NOMO-1 treated with dmso at 0.1 percent for 144 hours (cell line): Measurements from ENCODE around the gene TFB1M.
A peak's percentile ranks its signal among the peaks of the same experiment; 100 is the strongest.
"Not testable (repeated sequence)": the region's sequence is repeated elsewhere in the genome, so short reads cannot be mapped to it uniquely, and the experiment has no call there.

Experiments
- DNase-seq: peaks from one replicate; lab custom pipeline; 2025; ENCODE audit not compliant: unreplicated experiment; lab: John Stamatoyannopoulos, UW

The TFB1M gene

DNA sequence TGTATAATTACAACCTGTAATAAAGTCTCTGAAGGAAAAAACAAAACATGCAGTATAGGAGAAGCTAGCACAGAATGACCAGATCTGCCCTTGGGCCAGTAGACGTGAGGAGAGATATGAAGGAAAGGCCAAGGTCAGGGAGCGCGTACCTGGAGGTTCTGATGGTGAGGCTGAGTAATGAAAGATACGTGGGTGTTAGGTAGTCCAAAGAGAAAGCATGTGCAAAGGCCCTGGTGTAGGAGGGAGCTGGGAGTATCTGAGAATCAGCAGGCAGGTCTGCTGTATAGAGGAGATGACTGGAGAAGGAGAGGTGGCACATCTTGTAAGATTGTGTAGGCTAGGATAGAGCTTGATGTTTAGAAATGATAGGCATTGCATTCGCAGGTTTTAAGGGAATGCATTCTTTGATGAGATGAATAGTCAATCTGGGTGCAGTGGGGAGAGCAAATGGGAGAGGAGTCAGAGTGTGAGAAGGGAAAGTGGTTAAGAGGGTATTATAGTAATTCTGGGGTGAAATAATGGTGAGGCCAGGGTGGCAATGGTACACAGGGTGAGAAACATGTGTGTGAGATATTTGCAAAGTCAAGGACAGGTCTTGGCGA lies 15.9 kb upstream of the TFB1M start:
- DNase-seq: no peak

DNA sequence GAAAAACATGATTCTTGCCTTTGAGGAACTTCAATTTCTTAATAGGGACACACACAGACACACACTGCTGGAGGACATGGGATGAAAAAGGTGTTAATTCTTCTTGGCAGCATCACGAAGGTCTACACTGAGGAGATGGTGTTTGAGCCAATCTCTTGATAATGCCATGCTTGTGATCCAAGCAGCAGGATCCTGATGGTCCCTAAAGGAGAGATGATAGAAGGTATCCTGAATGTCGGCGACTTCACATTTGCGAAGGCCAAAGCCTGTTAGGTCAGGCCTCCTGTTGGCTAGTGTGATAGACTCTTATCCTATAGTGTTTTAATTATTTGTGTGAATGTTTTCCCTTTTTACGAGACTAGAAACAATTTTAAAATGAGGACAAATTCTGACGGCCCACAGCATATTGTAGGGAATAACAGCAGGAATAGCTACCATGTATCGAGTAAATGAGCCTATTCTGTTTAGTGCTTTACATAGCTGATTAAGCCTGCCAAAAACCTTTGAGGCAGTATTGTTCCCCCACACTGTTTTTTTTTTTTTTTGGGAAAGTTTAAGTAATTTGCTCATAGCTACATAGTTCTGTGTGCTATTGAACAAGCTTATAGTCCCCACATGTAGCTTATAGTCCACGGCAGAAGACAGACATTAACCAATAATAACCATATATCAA lies 15.3 kb upstream of the TFB1M start:
- no peak for DNase-seq

DNA sequence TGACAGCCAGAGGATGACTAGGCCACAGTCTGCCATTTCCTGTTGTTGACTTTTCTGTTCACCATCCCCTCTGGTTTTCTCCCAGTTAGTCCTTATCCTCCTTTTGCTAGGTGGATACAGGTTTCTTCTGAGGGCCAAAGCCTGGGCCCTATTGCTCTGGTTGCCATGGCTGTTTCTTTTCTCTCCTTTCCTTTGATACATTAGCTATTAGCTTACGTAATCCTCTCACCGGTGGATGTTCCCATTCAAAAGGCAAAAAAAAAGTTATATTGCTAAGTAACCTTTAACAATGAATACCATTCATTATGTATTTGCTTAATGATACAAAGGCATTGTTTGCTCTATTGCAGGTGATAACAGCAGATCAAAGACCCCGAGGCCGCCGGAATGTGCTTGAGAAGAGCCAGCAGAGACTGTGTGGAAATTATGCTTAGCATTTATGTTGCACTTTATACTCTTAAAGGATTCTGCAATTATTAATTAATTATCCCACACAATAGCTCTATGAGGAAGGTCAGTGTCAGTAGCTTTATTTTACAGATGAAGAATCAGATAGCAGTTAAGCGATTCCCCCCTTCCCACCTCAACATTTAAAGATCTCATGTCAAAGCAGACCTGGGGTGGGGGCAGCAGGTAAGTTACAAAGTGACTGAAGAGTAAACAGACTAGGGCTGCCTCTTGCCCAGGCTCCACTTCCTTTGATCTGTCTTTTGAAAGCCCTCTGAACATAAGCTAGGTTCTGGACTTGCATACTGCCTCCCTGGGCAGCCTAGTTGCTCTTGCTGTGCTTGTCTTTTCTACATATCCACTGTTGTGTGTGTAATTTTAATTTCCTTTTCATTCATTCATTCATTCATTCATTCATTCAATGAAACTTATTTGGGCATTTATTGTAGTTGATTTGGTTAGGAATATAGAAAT lies 14.5 kb upstream of the TFB1M start:
- no peak for DNase-seq

DNA sequence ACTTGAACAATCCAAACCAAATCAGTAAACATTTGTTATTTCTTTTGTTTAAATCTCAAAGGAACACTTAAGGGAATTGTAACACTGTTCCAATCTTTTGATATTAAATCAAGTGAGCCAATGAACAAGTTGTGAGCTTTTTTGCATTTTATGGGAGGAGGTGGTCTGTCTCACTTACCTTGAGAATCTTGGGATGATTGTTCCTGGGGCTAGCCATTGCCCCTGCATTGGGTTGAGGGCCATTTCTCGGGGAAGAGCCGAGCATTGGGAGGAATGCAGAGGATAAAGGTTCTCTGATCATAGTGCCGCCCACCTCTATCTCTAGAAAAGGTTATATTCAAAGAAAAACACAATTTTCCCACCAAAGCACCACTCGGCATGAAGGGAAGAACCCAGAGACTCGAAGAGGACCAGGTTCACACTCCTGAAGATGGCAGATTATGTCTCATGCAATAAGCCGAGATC lies 13.8 kb upstream of the TFB1M start:
- no peak for DNase-seq

DNA sequence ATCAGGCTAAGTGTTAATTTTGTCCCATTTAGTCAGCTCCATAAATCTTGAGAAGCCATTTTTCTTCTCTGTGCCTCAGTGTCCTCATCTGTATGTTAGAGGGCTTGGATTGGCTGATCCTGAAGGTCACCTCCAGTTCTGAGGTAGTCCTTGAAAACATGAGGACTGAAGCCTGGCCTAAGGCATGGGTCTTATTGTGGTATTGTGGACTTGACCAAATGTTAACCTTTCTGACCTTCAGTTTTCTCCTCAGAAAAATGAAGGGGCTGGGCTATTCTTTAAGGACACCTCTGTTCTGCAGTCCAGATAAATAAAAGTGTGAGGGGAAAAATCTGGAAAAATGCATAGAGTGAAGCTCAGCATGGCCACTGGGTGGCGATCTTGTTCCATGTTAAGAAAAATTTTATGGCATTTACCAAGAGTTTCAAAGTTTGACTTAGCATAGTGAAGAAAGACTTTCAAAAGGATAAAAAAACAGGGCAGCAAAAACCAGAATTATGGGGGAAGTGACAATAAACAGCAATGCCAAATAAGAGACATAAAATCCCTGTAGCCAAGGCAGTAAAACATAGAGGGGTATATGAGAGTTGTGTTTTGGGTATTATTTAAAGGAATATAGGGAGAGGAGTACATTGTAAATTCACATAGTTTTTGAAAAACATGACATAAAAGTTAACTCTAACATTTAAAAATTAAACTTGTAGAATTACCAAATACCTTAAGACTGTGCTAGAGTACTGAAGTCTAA lies 13.2 kb upstream of the TFB1M start:
- peak; percentile 35 for DNase-seq

DNA sequence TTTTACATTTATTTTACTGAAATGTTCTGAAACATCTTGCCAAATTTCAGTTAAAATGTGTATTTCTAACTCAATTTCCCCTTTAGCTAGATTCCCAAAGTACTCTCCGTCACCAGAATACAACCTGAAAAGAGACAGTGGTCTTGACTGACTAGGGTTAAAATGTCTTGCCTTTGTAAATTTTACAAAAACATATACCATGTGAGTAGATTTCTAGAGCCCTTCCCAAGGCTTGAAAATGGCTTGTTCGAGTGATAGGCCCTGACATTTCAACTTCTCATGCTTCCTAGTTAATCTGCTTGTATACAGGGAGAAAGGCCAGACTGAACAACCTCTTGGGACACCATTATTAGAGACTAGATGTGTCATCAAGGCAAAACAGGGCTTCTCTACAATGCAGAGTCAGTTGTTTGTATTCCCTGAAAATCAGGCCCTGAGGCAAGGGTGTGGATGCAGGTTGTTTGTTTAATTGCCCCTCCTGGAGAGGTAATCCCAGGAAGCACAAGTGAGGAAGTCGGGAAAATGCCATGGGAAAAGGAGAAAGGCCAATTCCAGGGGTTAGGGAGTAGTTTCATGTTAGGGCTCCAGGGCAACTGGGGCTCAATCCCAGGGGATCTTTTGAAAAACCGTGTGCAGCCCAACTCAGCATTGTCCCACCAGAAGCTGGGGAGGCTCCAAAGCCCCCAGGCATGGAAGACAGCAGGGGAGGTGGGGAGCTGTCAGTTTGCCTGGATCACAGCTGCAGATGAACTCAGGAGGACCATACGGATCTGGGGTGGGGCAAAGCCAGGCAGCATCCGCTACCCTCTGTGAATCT lies 11.6 kb upstream of the TFB1M start:
- DNase-seq: no peak

DNA sequence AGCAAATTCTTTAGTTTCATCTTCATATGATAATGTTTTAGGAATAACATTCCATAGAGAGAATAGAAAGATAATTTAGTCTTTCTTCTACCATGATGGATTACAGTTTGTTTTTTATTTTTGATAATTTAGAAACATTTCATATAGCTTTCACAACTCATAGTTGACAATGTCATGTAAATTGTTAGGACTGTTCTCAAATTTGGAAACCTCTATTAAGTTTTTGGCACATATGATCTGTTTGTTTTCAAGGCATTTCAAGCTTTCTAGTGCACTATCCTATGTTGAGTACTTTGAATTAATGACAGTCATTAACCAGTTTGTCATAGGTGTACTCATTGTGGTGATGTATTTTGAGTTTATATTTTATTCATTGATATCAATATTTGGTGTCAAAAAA lies 10.7 kb upstream of the TFB1M start:
- no peak for DNase-seq

DNA sequence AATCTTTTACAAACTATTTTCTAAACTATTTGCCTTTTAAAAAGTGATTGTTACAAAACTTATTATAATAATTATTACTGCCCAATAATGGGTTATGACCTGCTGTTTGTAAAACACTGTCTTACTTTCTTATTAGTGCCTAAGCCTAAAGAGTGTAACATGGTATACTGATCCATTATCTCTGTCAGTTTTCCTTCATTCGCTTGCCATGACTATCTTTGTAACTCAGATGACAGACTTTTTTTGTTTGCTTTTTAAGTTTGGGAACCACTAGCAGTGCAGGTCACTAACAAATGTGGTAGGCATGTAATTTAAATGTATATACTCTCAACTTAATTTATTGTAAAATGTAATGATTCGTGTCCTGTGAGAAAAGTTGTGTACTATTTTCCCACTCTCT lies 9.9 kb upstream of the TFB1M start:
- DNase-seq: no peak

DNA sequence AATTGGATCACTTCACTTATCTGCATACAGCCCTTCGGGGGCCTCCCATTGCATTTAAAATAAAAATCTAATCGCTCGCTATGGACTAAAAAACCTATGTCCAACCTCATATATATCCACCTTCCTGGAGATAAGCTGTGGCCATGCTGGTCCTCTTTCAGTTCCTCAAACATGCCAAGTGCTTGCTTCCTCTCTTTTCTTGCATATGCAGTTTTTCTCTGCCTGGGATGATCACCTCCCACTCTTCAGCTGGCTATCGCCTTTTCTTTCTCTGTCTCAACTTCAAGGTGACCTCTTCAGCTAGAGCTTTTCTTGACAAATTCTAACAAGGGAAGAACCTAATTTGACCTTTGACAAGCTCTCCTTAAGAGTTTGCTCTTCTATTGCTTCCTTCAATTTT lies 5.6 kb upstream of the TFB1M start:
- DNase-seq: peak; percentile 72

DNA sequence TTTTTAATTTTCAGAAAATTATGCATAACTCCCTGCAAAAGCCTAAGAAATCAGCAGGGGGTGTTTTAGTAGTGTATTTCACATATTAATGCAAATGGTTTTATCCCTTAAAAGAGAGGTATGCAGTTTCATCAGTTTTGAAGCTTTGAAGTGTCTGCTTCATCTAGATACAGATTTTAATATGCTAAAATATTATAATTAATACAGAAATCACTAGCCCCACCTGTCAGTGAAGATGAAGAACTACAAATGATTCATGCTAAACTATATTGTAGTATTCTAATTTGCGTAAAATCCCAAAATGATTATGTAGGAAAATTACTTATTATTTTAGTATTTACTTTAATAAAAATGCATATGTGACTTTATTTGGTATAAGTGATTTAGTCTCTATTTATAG lies 2.9 kb upstream of the TFB1M start:
- DNase-seq: no peak

DNA sequence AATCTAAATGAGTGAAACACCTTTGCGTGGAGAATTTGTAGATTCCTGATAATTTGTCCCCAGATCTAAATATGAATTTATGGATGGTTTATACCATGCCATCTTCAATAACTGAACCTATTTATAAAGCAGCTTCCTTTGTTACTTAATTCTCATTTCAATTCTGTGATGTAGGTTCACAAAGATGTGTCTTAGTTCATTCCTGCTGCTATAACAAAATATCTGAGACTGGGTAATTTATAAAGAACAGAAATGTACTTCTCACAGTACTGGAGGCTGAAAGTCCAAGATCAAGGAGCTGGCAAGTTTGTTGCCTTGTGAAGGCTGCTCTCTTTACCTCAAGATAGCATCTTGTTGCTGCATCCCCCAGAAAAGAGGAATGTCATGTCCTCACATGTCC lies 2.1 kb upstream of the TFB1M start:
- no peak for DNase-seq

DNA sequence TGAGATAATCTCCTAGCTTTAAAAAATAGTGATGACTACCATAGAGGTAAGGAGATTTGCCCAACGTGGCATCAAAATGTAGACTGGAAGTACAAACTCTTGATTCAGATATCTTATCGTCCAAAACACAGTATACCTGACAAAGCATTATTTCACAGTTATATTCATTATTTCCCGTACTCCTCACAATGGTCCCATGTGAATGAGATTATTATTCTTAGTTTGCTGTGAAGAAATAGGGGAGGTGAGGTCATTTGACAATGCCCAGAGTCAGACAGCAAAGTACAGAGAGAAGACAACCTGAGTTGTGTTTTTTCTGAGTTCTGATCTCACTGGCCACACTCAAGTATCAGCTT lies 1.2 kb upstream of the TFB1M start:
- no peak for DNase-seq

DNA sequence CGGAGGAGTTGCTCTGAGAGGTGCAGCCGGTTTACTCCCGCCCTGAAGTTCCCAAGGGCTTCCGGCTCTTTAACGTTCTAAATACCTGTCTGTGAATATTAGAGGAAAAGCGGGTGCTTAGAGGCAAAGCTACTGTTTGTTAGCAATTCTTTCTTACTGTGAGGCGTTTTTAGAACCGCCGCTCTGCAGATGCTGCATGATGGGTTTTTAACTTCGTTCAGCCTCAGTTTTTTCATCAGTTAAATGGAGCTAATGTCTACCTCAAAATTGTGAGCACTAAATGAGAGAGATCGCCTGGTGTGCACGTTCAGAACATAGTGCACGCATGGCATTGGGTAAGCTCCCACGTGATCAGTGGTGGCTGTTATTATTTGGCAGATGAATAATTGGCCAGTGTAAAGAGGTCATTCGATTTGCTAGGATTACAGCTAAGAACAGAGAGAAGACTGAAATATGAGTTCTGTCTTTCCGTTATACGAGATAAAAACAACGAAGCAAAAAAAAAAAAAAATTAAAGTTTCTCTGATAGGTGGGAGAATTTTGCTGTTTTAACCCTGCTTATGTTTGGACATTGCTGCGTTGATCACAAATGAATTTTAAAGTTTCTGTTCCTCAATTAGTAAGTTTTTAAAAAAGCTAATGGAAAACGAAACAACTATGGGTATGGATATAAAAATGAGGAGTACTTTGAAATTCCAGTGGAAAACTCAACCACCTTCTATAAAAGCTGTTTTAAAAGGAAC lies 660 bp upstream of the TFB1M start:
- peak; percentile 84 for DNase-seq

DNA sequence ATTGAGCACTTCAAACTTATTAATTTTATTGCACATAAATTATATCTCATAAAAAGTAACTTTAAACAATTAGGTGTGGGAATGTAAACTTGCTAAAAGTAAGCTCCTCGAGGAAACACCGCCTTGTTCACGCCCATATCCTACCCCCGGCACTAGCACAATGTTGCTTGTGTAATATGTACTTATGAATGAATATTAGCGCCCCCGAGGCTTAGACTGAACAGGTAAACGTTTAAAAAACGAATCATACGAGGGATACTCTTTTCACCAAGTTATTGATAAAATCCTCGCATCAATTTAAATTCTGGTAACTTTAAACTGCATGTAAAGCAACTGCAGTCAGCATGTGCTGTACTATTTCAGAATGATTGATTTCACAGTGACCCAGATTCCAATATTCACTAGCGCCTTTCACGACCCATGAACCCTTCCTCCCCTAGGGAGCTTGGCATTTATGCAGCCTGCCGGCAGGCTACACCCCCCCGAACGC lies 637 bp downstream of the TFB1M start:
- DNase-seq: no peak

DNA sequence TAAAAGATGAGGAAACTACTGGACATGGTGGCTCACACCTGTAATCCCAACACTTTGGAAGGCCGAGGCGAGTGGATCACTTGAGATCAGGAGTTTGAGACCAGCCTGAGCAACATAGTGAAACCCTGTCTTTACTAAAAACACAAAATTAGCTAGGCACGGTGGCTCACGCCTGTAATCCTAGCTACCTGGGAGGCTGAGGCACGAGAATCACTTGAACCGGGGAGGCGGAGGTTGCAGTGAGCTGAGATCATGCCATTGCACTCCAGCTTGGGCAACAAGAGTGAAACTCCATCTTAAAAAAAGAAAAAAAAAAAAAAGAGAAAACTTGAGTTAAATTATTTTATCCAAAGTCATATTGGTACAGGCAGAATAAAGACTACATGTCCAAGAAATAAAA lies 1.3 kb downstream of the TFB1M start:
- DNase-seq: not testable (repeated sequence)

DNA sequence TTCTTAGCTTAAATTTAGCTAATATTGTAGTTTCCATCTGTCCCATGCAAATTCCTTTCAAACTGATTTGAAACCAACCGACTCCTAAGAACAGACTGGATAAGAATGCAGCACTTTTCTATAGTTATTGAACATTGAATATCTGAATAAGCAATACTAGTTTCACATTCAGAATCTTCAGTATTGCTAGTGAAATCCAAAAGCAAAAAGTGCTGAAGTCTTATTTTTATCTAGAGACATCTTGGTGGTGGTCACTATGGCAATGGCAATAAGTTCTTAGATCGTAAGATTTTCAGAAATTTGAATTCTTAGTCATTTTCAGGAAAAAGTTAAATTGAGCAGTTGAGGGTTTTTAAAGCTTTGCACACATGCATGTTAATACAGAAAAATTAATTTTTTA lies 2.7 kb downstream of the TFB1M start:
- no peak for DNase-seq

DNA sequence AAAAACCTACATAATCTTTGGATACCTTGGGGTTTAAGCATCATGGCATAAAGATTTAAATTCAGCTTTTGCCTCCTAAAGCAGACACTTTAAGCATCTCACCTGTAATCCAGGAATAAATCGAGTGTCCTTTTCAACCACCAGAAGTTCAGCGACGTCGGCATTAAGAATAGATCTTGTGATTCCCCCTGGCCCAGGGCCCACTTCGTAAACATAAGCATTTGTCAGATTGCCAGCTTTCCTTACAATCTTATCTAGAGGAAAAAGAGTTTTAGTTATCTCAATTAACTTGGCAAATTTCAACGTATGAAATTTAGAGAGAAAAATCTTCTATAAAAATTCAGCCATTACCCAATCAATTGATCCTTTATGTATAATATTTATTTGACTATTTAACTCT lies 3.2 kb downstream of the TFB1M start:
- DNase-seq: no peak

DNA sequence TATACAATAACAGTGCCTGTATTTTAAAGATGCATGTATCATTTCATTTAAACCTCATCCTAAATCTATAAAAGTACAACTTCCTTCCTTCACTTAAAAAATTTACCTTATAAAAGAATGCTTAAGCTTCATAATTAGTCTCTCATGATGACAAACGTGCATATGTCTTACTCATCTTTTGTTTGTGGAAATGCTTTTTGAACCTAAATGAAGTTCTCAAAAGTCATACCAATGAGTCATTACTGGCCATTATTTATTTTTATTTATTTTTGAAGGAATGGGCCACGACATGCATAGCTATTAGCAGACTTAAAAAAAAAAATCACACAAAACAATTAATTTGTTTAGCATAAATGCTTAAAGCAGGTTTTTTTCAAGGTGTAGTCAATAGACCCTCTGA lies 3.7 kb downstream of the TFB1M start:
- no peak for DNase-seq

DNA sequence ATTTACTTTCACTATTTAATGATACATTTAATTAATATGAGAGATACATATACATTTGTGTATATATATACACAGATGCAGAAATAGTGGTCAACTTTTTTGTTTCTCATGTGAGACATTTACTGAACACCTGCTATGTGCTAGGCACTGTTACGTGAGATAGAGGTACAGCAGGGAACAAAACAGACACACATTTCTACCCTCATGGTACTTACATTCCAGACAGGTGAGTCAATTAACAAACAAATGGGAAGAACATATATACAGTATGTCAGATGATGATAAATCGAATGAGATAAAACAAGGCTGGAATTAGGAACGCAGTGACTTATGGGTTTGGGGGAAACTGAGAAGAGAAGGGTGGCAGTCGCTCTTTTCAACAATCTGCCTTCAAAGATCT lies 5.1 kb downstream of the TFB1M start:
- DNase-seq: no peak

DNA sequence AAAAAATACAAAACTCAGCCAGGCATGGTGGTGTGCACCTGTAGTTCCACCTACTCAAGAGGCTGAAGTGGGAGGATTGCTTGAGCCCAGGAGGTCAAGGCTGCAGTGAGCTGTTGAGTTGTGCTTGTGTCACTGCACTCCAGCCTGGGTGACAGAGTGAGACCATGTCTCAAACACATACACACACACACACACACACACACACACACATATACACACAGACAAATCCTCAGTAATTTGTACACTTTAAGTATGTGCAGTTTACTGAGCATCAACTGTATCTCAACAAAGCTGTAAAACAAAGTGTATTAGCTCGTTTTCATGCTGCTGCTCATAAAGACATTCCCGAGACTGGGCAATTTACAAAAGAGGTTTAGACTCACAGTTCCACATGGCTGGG lies 7.3 kb downstream of the TFB1M start:
- no peak for DNase-seq
